SIG-M5 treated with dmso at 0.1 percent for 504 hours (cell line): Measurements from ENCODE around the gene ZSCAN10.

ENCODE experiments used
- DNase-seq: peaks from one replicate; lab custom pipeline; 2025; ENCODE audit not compliant: unreplicated experiment; lab: John Stamatoyannopoulos, UW

Gene ZSCAN10

DNA sequence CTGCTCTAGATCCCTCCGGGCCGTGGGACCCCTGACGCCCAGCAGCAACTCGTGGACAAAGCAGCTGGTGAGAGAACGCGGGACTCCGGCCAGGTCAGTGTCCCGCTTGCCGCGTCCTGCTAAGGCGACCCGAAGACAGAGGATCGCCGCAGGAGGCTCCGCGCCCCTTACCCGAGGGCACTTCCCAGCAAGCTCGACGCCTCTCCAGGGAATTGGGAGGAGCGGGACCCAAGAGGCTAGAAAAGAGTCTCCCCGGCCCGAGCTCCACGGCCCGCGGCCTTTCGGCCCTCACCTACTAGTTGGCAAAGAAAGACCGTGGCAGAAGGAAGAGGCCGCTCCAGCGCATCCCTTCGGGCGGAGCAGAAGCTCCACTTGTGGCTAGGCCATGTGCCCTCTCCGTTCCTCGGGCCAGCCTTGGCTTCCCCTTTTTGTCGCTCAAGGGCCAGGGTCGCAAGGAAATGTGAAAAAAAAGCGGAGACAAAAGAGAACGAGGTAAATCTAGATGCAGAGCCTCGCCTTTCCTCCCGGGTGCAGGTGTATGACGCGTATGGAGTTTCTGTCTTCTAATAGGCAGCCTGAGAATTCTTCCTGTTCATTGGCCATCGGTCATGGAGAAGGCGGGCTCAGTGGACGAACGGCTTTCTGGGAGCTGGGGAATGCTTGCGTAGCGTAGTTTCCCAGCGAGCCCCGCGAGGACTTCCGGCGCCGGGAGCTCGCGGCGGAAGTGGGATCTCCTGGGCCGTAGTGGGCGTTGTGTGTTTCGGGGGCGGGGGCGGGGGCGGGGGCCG lies 35.4 kb upstream of the ZSCAN10 start, which contains the start of gene ZNF213:
Gene ZNF213 (plus strand): TSS at position 692 of the 788 bp plus-strand sequence. CDS start 2,252 bp downstream, outside the sequence.
- DNase-seq = peak; percentile 99

DNA sequence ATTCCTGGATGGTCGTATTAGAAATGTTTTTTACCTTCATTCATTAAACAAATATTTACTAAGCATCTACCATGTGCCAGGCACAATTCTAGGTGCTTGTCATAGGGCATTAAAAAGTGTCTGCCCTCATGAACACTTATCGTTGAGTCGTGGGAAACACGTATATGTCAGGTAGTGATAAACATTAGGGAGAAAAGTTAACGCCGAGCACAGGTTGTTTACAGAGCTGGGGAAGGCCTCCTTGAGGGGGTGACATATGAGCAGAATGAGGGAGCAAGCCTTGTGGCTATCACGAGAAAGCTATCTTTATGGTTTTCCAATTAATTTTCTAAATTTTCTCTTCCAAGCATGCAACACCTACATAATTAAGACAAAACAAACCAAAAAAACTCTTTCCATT lies 34.8 kb upstream of the ZSCAN10 start:
- no peak for DNase-seq

DNA sequence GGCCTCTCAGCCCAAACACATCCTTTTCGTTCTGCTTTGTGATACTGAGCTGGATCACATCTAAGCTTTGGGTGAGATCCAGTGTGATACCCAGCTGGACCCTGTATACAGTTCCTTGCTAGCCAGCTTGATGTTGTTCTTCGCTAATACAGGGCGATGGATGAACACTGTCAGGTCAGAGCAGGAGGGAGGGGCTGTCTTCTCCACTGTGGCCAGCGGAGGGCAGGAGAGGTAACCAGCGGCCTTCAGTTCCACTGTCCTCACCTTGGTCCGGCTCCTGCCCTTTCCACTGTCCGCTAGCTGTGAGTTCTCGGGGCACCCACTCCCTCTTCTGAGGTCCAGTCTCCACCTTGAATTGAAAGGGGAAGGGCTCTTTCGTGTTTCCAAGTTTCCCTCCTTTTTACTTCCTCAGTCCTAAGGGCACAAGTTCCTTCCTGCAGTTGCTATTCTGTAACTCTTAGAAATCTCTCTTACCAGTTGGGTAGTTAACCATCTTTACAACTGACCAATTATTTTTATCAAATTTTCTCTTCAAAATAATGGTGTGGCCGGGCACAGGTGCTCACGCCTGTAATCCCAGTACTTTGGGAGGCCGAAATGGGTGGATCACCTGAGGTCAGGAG lies 32.8 kb upstream of the ZSCAN10 start:
- peak; percentile 56 for DNase-seq

DNA sequence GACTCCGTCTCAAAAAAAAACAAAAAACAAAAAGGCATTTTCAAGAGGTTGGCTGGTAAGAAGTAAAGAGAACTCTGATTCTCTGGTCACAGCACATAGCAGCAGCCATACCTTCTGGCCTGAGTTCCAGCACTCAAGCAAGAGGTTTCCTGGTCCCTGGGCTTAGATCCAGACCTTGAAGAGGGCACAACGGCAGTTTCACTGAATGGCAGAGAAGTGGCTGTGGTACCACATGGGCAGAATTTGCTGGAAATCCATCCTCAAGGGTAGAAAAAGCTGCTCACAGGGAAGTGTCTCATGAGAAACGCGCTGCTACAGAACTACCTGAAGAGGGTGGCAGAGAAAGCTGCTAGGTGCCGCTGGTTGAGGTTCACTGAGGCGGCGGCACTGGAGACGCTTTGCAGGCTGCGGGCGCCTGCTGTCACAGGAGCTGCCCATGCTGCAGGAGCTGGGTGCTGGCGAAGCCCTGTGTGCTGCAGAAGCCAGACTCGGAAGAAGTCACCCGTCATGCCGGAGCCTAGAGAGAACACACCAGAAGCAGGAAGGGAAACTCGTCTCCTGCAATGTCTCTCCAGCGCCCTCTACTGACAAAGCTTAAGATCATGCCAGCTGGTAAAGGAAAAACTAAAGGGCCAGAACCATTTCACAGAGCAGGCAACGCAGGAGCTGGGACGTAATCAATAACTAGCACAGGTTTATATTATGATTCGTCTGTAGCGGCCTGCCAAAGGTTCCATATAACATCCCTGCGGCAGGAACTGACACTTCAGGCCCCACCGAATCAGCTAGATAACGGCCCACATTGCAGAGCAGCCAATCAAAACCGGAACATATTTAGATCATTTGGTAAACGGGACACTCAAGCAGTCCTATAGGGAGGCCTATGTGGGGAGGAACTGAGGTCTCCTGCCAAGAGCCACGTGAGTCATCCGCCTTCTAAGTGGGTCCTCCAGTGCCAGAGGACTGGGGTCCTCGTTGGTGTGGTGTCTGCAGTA lies 30.3 kb upstream of the ZSCAN10 start:
- DNase-seq = peak; percentile 91

DNA sequence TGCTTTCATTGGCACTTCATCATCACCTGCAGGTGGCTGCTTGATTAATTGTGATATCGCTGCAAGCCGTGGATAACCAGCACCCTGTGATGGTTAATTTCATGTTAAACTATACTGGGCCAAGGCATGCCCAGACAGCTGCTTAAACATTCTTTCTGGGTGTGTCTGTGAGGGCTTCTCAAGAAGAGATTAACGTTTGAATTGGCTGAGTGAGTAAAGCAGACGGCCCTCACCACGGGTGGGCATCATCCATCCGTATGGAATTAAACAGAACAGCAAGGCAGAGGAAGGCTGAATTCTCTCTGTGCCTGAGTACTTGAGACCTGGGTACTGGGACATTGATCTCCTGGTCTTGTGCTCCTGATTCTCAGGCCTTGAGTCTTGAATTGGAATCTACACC lies 28.7 kb upstream of the ZSCAN10 start:
- DNase-seq = no peak

DNA sequence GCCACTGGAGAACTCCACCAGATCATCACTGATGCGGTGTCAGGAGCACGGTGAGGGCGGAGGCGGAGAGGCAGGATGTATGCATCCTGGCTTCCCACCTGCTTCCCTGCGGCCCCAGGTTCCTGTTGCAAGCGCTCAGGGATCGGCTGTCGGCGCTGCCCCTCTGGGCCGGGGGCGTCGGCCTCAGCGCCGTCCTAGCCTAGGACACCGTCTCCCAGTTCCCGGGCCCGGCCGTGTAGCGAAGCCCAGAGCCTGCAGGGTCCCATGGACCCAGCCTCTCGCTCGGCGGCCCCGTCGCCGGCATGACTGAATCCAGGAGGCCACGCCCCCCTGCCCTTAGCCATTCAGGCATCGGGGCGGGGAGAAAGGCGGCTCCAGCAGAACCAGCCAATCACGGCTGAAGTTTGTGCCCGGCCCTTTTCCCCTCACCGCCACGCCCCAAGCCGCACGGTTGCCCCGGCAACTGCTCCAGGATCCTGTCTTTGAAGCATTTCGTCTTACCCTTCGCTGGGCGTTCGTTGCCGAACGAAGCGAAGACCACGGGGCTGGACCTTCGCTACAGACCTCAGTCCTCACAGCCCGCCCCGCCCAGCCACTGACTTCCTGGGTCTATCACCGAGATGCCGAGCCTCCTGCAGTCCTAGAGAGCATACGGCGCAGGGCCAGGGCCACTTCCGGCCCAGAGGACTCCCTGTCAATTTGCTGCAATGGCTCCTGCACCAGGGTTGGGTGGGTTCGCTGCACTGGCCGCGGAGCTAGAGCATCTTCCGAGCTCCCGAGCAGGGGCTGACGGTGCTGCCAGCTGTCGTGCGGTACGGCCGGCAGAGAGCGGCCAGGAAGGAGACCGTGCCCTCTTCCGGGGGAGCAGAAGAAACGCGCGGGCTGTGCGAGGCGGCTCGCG lies 25.1 kb upstream of the ZSCAN10 start:
- DNase-seq = peak; percentile 94

DNA sequence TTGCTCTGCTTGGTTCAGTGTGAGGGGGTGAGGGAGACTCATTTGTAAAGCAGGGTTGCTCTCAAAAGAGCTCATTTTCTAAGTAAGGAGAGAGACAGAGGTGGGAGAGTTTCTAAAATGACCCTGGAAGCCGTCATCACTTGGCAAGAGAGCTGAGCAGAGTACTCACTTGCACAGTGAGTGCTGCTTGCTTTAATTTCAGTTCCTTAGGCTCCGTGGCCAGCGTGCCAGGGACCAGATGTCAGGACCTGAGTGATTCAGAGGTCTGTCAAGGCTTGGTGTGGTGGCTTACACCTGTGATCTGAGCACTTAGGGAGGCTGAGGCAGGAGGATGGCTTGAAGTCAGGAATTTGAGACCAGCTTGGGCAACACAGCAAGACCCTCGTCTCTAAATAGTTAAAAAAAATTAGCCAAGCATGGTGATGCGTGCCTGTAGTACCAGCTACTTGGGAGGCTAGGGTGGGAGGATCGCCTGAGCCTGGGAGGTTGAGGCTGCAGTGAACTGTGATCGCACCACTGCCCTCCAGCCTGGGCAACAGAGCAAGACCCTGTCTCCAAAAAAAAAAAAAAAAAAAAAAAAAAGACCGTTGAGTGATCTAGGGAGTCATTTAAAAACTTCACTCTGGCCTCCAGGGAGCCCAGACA lies 24.0 kb upstream of the ZSCAN10 start:
- no peak for DNase-seq

DNA sequence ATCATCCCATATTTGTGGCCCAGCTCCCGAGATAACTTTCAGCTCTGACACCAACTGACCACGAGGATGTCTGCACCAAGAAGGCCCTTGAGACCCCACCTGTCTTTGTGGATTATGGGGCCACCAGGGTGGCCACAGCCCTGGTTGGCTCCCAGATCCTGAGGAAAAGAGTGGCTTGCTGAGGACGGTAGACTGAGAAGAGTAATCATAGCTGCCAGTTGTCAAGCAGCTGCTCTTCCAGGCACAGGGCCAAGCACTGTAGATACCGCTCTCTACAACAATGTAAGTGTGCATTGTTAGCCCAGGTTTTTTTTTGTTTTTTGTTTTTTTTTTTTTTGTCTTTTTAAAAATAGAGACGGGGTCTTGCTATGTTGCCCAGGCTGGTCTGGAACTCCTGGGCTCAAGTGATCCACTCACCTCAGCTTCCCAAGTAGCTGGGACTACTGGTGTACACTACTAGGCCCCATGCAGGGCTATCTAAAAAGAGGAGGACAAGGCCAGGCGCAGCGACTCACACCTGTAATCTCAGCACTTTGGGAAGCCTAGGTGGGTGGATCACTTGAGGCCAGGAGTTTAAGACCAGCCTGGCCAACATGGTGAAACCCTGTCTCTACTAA lies 22.9 kb upstream of the ZSCAN10 start:
- DNase-seq = no peak

DNA sequence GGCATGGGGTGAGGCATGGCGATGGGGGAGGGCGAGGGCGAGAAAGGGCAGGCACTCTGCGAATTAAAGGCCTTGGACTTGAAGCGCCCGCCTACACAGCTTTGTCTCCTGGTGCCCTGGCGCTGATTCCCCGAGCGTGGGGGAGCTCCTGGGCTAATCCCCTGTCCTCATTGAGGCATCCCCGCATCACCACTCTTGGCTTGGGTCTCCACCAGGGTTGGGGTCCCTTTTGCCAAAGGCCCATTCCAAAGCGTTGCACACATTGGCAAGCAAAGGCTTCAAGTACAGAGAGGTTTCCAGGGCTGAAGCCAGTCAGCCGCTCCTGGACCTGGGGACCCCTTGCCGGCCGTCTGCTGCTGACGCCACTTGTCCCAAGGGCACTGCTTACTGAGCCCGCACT lies 21.3 kb upstream of the ZSCAN10 start:
- DNase-seq = no peak

DNA sequence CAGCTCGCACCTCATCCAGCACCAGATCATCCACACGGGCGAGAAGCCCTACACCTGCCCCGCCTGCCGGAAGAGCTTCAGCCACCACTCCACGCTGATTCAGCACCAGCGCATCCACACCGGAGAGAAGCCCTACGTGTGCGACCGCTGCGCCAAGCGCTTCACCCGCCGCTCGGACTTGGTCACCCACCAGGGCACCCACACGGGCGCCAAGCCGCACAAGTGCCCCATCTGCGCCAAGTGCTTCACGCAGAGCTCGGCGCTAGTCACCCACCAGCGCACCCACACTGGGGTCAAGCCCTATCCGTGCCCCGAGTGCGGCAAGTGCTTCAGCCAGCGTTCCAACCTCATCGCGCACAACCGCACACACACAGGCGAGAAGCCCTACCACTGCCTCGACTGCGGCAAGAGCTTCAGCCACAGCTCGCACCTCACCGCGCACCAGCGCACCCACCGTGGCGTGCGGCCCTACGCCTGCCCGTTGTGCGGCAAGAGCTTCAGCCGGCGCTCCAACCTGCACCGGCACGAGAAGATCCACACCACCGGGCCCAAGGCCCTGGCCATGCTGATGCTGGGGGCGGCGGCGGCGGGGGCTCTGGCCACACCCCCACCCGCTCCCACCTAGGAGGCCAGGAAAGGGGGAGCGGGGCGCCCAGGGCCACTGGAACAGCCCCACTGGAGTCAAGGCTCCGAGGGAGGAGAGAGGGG lies 20.8 kb upstream of the ZSCAN10 start:
- no peak for DNase-seq

DNA sequence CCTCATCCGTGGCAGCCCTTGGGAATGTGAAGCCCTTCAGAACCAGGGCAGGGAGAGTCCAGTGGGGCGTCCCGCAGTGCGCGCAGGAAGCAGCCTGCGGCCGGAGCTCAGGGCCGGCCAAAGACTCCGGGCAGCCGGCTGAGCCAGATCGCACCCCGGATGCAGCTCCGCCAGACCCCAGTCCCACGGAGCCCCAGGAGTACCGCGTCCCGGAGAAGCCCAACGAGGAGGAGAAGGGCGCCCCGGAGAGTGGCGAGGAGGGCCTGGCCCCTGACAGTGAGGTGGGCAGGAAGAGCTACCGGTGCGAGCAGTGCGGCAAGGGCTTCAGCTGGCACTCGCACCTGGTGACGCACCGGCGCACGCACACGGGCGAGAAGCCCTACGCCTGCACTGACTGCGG lies 20.2 kb upstream of the ZSCAN10 start:
- no peak for DNase-seq

DNA sequence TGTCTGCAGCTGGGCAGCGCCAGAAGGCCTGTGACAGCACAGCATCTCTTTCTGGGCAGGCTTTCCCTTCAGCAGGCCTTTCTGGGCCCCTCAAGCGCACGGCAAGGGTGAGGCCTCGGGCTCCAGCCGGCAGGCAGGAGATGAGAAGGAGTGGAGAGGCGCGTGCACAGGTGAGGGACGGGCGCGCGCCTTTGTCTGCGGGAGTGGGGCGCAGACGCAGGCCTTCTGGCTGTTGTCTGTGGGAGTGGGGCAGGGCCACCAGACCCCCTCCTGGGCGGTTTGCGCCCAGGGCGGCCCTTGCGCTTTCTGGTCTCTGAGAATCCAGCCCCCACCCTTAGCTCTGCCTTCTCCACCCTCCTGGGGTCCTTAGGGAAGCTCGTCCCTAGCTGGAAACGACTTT lies 19.8 kb upstream of the ZSCAN10 start:
- DNase-seq = no peak

DNA sequence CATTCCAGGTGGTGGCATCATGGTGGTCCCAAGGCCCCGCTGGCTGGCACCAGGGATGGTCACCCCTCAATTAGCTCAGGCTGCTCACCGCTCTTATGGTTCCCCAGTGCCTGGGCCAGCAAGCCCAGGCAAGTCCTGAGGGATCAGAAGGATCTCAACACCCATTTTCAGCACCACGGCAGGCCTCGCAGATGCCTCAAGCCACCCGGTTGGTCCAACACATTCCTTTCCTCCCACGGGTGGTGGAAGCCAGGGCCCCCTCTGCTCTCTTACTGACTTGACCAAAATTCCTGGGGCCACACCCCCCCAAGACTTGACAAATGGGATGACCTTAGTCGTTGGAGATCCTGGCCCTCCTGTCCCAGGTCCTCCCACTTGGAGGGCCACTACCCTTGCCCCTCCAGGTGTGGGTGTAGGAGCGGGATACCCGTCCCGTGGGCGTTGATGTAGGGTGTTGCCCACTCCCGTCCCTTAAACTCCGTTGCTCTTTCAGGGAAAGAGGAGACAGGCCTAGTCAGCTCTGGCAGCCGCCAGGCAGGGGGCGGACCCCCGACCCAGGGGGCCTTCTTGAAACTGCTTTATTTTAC lies 19.2 kb upstream of the ZSCAN10 start:
- no peak for DNase-seq

DNA sequence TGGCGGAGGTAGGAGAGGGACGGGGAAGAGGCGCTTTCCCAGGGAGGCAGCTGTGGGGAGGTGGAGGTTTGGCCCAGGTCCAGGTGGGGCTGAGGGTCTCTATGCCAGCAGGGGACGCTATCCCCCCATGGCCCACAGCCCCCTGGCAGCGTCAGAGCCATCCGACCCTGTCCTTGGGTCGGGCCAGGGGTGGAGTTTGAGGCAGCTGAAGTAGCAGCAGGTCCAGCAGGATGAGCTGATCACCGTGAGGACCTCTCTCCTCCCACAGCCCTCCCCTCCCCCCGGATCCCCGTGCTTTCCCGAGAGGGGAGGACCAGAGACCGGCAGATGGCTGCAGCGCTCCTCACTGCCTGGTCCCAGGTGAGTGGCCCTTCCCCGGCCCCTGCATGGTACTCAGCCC lies 16.5 kb upstream of the ZSCAN10 start:
- DNase-seq = no peak

DNA sequence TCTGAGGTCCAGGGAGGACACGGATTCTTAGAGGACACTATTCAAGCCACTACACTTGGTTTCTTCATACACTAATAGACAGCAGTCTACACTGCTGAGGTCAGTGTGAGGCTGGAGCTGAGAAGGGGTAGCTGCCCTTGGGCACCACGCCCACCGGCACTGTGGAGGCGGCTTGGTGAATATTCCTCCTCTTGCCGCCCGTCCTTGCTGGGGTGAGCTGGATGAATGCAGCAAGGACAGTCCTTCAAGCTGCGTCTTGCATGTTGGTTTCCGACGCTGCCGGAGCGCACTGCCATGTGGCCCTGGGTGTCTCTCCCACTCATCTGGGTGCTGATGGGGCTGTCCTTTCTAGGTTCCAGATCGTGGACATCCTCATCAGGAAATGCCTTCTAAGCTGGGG lies 15.9 kb upstream of the ZSCAN10 start:
- DNase-seq = no peak

DNA sequence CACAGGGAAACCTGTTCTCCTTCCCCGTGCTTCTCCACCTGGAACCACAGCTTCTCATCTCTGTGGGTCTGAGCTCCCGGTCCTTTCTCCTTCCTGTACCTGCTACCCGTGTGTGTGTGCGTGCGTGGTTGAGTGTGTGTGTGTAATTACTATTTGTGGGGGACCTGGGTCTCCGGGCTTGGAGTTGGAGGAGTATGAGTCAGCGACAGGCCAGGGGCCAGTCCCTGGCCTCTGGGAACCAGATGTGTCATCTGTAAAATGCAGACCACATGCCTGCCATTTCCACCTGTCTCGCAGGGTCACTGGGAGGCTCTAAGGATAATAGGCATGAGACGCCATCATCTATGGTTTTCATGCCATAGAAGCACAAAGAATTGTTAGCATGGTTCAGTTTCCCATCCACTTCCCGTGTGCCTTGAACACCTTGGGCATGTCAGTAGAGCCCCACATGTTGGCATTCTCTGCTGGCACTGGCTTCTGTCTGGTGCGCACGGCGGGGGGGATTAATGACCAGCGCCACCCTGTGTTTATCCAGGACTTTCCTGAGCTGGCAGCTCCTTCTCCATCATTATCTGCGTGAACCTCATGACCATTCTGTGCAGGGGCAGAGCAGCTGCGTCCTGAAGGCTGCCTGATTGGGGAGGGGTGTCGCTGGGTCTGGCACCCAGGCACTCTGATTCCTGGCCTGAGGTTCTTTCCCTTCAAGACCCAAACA lies 14.8 kb upstream of the ZSCAN10 start:
- DNase-seq = no peak

DNA sequence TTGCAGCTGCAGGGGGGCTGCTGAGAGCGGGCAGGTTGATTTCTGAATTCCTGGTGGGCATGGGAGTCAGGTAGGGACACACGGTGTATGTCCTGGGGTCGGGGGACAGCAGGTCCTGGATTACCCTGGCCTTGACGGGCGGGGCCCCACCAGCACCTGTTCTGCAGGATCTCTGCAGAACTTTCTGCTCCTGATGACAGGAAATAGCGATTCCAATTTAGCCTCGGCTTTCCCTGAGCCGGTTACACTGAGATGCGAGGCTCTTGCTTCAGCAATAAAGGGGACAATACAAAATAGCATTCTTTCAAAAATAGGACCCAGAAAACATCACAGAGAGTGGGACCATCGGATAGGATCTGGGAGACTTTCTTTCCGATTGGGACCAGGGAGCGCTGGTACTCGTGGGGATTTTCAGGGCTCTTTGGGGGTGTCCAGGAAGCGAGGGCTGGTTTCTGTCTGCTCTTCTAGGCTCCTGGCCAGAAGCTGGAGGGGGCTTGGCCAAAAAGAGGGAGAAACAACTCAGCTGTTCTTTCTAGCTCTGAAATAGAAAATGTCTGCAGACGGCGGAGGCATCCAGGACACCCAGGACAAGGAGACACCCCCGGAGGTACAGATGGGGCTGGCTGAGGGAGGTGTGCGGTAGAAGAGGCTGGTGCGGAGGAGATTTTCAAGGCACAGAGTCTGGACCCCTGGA lies 13.9 kb upstream of the ZSCAN10 start:
- no peak for DNase-seq
